ENCODE data around the gene DUSP16.
"Not testable (repeated sequence)": the region's sequence is repeated elsewhere in the genome, so short reads cannot be mapped to it uniquely, and the experiment has no call there.

DUSP16 gene

DNA sequence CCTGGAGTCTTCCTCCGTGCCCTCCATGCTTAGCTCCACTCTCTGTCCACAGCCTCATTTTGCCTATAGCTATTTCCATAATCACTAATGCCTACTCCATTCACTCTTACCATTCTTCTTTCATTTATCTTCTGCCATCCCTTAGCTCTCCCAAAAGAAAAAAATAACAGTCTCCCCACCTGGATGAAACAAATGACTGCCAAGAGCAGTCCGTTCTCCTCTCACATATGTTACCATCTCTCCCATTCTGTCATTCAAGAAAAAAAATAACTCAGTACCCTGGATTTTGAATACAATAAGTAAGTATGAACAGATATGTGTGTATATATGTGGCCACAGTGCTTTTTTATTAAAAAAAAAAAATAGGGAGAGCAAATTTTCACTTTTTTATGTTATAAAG, 13.2 kb downstream of the DUSP16 start:
- no peak for DNase-seq (ENCODE audit: low read depth)

DNA sequence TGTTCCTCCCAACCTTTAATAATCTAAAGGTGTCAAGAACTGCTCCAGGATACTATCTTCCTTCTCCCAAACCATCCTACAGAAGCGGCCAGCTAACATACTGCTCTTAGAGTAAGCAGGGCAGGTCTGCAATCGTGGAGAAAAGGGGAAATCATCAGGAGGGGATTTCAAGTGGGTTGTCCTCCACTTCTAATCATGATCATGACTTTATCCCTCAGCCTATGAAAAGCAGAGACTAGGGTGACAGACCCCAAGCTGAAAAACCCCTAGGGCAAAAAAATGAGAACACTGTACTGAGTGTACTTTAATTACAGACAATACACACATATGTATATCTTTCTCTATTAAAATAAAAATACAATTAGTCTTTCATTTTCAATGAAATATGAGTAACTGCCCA, 13.9 kb downstream of the DUSP16 start:
- no peak for DNase-seq (ENCODE audit: low read depth)

DNA sequence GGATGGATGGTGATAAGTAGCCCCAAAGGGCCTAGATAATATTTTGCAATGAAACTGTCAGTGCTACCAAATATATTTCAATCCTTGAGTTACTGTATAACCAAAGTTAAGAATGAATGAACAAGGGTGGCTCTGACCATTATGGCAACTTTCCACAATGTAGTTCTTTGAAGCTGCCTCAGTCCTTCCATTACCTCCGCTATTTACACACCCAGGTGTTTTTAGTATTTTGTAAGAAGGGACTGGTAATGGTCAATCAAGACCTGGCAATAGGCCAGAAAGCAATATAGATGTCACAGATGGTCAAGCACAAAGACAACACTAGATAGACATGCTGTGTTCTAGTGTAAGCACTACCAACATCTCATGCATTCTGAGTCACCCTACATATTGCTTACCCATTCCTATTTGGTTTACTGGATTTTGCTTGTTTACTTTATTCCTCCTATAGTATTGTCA, 16.3 kb downstream of the DUSP16 start:
- no peak for DNase-seq (ENCODE audit: low read depth)

GRCh38 chr12:12543959-12544358, 18.7 kb downstream of the DUSP16 start:
- no peak for DNase-seq (ENCODE audit: low read depth)

DNA sequence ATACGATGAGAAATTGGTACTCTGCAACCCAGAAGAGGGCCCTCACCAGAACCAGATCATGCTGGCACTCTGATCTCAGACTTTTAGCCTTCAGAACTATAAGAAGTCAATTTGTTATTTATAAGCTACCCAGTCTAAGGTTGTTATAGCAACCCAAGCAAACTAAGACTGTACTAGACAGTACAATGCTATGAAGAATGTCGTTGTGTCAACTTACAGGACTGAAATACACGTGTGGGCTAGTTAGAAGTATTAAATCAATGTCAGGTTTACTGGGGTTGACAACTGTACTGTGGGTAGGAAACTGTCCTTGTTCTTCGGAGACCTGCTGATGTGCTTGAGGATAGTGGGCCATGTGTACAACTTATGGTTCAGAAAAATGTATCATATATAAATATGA, 19.7 kb downstream of the DUSP16 start:
- no peak for DNase-seq (ENCODE audit: low read depth)

DNA sequence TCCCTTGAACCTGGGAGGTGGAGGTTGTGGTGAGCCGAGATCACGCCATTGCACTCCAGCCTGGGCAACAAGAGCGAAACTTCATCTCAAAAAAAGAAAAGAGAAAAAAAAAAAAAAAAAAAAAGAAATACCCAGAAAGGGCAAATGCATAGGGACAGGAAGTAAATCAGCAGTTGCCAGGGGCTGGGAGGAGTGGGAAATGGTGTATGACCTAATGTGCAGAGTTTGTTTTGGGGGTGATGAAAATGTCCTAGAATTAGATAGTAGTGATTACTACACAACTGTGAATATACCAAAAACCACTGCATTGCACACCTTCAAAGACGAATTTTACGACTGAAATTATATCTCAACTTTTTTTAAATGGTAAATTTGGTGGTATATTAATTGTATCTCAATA, 20.4 kb downstream of the DUSP16 start:
- no peak for DNase-seq (ENCODE audit: low read depth)

GRCh38 chr12:12541782-12542181, 20.9 kb downstream of the DUSP16 start:
- no peak for DNase-seq (ENCODE audit: low read depth)

DNA sequence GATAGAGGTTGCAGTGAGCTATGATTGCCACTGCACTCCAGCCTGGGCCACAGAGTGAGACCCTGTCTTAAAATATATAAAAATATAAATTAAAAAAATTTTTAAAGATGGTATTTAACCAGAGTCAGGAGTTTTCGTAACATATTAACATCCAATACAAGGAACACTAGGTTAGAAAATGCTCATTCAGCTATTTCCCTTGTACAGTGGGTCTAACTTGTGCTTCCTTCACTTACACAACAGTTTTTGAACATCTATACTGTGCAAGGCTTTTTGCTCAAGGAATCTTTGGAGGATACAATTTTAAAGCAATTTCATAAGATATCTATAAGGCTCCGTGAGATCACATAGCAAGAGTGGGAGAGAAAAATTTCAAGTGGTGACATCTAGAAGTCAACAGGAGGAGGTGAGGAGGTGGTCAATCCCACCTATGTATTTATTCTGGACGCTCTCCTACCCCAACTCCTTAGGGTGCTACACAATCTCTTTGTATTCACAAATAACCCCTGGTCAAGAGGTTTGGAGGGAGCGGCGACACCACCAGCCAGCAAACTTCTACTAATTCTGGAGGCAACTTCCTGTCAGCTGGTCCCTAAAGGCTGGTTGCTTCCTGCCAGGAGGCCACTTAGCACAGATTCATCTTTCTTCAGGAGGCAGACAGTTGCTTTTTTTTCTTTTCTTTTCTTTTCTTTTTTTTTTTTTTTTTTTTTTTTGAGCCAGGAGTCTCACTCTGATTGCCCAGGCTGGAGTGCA, 22.2 kb downstream of the DUSP16 start:
- DNase-seq (ENCODE audit: low read depth): no peak

GRCh38 chr12:12539028-12539810, 23.4 kb downstream of the DUSP16 start:
- DNase-seq (ENCODE audit: low read depth): no peak

- no peak for DNase-seq (ENCODE audit: low read depth)
Measured at GRCh38 chr12:12538535-12538934, 24.1 kb downstream of the DUSP16 start.

DNA sequence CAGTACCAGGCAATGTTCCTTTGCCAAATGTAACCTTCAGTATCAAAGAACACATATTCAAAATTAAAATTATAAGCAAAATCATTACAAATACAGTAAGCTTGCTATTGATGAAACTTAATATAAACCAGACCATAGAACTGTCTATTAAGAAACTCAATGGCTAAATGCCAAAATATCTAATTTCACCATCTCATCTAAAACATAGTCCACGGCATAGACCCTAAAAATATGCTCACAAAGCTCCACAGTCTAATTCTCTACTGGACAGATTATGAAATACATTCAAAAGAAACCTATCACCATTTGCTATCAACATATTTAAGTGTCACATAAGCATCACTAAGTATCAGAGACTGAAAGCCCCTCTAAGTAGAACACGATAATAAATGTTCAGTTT, 25.2 kb downstream of the DUSP16 start:
- DNase-seq (ENCODE audit: low read depth): no peak

DNA sequence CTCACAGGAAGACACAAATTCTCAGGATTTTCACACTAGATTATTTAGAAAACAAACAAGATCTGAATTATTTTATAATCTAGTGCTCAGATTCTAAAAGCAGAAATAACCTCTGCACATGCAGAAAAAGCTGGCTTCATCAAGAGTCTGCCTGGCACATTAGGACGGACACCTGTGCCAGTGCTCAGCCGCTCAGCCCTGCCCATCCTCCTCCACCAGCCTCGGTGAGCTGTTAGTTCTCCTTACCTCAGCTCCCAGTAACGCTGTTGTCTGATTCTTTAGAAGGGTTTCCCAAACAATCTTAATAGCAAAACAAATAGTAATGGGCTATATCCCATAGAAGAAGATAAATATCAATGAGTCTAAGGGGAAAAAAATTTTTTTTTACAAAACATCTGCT, 27.7 kb downstream of the DUSP16 start:
- no peak for DNase-seq (ENCODE audit: low read depth)

DNA sequence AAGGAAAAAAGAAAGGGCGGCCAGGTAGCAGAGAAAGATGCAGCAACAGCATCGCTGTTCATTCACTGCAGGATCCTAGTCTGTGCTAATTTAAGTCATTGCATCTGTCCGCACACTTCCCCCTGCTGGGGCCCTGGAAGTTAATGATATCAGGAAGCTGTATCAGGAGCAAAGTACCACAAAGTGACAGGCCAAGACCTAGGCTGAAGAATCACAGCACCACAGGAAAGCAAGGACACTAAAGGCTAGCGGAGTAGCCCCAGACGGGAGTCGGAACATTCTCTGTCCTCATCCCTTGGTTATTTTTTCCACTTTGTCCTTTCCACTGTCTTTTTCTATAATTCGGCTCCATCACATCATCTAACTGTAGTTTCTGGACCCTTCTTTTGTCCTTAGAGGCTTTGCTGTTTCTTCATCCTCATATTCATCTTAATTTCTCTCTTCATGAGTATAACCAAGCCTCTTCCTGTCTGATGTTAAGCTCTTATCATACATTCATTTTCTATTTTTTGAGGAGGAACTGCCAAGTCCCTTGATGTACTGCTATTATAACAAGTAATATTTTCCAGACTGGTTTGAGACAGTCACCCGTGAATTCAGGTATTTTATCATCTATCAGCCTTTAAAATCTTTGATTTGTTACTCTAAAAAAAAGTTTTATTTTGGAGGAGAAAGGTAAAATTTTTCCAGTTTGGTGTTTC, 28.3 kb downstream of the DUSP16 start:
- no peak for DNase-seq (ENCODE audit: low read depth)

- DNase-seq (ENCODE audit: low read depth): no peak
Measured at GRCh38 chr12:12533238-12533829, 29.3 kb downstream of the DUSP16 start.

GRCh38 chr12:12531194-12531593, 31.5 kb downstream of the DUSP16 start:
- no peak for DNase-seq (ENCODE audit: low read depth)

DNA sequence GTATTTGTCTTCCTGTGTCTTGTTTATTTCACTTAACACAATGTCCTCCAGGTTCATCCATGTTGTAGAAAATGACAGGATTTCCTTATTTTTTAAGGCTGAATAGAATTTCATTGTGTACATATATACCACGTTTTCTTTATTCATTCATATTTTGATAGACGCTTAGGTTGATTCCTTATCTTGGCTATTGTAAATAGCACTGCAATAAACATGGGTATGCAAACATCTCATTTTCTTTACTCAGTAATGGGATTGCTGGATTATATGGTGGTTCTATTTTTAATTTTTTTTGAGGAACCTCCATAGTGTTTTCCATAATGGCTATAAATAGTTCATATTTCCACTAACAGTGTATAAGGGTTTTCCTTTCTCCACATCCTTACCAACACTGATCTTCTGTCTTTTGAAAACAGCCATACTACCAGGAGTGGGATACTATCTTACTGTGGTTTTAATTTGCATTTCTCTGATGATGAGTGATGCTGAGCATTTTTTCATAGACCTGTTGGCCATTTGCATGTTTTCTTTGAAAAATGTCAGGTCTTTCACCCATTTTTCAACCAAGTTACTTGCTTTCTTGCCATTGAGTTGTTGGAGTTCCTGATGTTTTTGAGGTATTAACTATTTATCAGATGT, 32.8 kb downstream of the DUSP16 start:
- DNase-seq (ENCODE audit: low read depth): no peak

DNA sequence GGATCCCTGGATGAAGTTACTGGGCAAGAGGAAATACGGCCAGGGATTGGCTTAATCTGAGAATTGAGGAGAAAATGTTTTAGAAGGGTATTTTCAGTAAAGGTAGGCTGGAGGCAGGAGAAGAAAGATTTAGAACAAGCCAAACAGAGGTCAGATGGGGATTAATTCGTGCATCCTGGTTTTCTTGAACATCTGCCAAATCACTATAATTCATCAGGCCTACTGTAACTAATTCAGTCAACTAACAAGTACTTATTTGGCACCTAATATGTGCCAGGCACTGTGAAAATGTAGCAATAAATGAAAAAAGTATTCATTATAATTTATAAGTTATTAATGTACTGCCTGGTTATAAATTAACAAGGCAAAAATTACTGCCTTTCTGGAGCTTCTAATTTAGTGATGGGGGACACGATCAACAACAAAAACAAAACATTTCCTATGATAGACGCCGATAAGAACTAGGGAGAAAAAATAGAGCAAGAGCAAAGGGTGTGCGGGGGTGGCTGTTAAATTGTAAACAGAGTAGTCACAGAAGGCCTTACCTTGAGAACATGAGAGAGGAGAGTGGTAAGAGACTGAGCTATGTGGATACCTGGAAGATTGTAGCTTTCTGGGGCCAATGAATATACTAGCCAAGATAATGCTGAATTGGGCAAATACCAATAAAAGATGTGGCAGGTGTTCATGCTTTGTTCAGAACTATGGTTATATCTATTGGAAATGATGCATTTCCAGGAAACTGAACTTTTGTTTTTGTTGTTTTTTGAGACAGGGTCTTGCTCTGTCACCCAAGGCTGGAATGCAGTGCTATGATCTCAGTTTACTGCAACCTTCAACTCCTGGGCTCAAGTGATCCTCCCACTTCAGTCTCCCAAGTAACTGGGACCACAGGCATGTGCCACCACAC, 34.0 kb downstream of the DUSP16 start:
- no peak for DNase-seq (ENCODE audit: low read depth)

DNA sequence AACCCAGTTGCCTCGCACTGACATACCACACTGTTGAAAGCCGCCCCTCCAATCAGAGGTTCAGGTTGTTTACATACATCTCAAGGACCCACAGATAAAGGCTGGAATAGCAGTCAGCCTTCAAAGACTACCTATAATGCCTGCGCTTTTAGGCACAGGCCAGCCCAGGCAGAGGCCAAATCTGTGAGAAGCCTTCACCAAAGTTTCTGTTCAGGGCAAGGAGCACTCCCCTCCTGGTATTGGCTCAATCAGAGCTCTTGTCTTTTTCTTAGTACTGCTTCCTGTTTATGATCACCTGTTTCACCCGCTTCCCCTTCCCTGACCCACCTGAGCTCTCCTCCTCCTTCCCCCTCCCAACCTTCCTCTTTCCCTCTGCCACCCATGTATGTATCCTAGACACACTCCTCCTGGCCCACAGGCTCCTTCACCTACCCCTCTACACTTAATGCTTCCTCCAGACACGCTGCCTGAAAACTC, 34.8 kb downstream of the DUSP16 start:
- no peak for DNase-seq (ENCODE audit: low read depth)

DNA sequence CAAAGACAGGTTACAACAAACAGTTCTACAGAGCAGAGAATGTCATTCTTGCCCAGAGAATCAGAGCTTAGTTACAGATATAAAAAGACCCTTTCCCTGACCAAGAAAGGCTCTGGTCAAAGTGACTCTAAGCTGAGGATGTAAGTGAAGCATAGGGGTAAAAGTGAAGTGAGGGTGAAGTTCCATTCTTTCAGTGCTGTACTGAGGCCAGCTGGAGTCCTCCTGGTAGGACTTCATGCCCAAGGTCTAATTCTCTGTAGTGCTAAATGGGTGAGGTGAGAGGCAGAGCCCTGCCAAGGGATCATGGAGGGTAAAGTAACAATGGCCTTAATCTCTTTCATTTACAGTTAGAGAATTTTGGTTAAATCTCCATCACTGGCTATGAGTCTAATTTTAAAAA, 38.5 kb downstream of the DUSP16 start:
- DNase-seq (ENCODE audit: low read depth): no peak

DNA sequence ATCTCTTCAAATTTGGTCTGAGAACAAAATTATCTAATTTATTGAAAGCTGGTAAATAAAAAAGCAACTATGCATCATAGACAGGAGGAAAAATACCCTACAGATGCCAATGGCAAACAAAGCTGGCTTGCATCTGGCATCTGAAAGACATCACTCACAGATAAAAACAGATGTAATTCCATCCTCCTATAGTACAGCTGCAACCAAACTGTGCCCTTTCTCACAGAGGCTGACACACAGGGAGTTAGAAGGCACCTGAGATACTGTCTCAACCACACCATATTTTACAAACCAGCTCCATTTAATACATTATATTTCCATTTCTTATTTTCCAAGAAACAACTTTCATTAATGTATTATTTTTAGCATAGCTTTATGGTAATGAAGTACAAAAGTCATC, 39.4 kb downstream of the DUSP16 start:
- no peak for DNase-seq (ENCODE audit: low read depth)

DNA sequence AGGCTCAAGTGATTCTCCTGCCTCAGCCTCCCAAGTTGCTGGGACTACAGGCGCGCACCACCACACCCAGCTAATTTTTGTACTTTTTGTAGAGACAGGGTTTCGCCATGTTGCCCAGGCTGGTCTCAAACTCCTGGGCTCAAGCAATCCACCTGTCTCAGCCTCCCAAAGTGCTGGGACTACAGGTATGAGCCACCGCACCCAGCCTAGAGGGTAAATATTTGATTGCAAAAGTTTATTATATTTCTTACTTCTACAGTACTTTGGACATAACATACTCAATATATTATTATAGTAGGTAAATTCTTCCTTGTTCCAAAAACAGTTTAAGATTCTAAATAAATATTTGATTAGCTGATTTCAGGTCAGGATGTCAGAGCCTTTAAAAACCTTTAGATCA, 40.0 kb downstream of the DUSP16 start:
- not testable (repeated sequence) for DNase-seq (ENCODE audit: low read depth)

Data from activated T-cell treated with anti-CD3 and anti-CD28 coated beads for 24 hours (primary cell).